Measurements from ENCODE around the gene PARP2.

DNA sequence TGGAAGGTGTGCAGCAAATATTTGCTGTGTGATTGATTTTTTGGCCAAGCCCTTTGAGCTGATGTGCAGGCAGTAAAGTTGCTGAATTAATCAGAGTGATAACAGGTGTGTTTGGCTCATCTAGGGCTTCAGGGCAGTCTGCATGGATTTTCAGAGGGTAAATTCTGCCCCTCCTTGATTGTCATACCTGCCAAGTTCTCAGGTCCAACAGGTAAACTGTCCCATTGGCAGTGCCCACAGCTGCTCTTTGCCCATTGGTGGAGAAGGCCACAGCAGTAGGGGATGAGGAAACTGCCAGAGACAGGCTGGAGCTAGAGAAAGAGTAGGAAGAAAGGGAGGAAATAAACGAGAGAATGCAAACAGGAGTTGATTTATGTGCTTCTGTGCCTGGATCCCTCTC lies 36.3 kb downstream of the PARP2 start:
- TF ChIP-seq, protein P1, sequence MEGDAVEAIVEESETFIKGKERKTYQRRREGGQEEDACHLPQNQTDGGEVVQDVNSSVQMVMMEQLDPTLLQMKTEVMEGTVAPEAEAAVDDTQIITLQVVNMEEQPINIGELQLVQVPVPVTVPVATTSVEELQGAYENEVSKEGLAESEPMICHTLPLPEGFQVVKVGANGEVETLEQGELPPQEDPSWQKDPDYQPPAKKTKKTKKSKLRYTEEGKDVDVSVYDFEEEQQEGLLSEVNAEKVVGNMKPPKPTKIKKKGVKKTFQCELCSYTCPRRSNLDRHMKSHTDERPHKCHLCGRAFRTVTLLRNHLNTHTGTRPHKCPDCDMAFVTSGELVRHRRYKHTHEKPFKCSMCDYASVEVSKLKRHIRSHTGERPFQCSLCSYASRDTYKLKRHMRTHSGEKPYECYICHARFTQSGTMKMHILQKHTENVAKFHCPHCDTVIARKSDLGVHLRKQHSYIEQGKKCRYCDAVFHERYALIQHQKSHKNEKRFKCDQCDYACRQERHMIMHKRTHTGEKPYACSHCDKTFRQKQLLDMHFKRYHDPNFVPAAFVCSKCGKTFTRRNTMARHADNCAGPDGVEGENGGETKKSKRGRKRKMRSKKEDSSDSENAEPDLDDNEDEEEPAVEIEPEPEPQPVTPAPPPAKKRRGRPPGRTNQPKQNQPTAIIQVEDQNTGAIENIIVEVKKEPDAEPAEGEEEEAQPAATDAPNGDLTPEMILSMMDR (conservative IDR thresholded peaks at IDR 0.05; ENCODE audit: low read depth, low read length): no peak
- TF ChIP-seq EZH2 (IDR thresholded peaks at IDR 0.05; ENCODE audit: low read length, unreplicated experiment): no peak

Data from PC-3 (cell line).